Lower lobe of right lung (tissue), 2 donors: ENCODE results near the gene MPZL1. TPM values are rescaled to one million over a fixed set of nuclear protein-coding genes. Genes with fewer than 3 reads are reported as not detected.

Experiments used
- ATAC-seq, 2 donors: fragments of 200-7000 bp; cut with Tn5 transposase; one replicate each; pipeline ENCODE4 v1.9.1; 2020 to 2022; ENCODE audit warnings: mild to moderate bottlenecking in 2 of 2, moderate library complexity in 2 of 2
- DNase-seq: peaks from one replicate; pipeline ENCODE4 v3.0.0-alpha.2; 2020
- H3K27ac ChIP-seq: fragments of 200-600 bp; one replicate; pipeline ENCODE4 v1.8.0; 2022
- H3K27me3 ChIP-seq: fragments of 200-600 bp; one replicate; pipeline ENCODE4 v1.8.0; 2022; ENCODE audit warnings: low read depth
- H3K36me3 ChIP-seq: fragments of 200-600 bp; one replicate; pipeline ENCODE4 v1.8.0; 2022; ENCODE audit warnings: mild to moderate bottlenecking
- H3K4me1 ChIP-seq: fragments of 200-600 bp; one replicate; pipeline ENCODE4 v1.8.0; 2022
- H3K4me3 ChIP-seq: fragments of 200-600 bp; one replicate; pipeline ENCODE4 v1.8.0; 2022; ENCODE audit warnings: mild to moderate bottlenecking
- H3K9me3 ChIP-seq: fragments of 200-600 bp; one replicate; pipeline ENCODE4 v1.8.0; 2022
- CTCF ChIP-seq: fragments of 200-600 bp; IDR thresholded peaks from one replicate; pipeline ENCODE4 v1.8.0; 2022; ENCODE audit warnings: antibody characterized with exemption, mild to moderate bottlenecking
- intact Hi-C: fragments of 100-400 bp; cut with DNase I; formaldehyde crosslinking; loops from one replicate; pipeline ENCODE4 v1.11.0; 2022
- total RNA-seq: library from RNA; stranded (reverse); fragmentation: NEBNext Ultra II Directional; extraction: Animal tissue kit (Norgen Biotek cat#: 25700); gene quantifications from one replicate; pipeline ENCODE4 v1.2.1, GENCODE V29; 2021
- donor health status: DM: no; HTN: yes; CAD: no; lungs with severe emphysema.

MPZL1 gene
- total RNA-seq, 1 donor from 2014 or later: 85.9 TPM

DNA sequence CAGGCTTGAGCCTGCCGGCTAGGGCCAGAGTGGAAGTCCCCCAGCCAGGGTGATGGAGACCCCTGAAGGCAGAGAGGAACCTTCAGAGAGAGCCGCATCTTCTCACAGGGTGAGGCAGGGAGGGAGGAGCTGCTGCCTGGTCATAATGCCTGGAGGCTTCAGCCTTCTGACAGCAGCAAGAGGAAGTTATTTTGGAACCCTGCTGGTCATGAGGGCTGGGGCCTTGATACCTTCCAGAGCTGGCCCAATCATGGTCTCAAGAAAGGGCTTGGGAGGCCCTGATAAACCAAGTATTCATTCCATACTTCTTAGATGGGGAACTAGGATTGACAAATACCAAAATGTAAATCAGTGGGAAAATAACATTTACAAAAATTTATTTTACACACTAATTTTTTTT is 26.6 kb upstream of the MPZL1 start:
- H3K27me3 ChIP-seq: no peaks in the 10 kb centered on the region
- no peaks in the 10 kb centered on the region for H3K9me3 ChIP-seq
- no peak overlapping the region for H3K27ac ChIP-seq
- intact Hi-C loops: no loop called here
- H3K36me3 ChIP-seq: peaks cover 81% of the 10 kb centered on the region
- TF ChIP-seq CTCF: no peak
- no peak overlapping the region for H3K4me3 ChIP-seq
- DNase-seq (no peak), ATAC-seq (no peak)
- H3K4me1 ChIP-seq: peaks cover 6% of the 10 kb centered on the region

DNA sequence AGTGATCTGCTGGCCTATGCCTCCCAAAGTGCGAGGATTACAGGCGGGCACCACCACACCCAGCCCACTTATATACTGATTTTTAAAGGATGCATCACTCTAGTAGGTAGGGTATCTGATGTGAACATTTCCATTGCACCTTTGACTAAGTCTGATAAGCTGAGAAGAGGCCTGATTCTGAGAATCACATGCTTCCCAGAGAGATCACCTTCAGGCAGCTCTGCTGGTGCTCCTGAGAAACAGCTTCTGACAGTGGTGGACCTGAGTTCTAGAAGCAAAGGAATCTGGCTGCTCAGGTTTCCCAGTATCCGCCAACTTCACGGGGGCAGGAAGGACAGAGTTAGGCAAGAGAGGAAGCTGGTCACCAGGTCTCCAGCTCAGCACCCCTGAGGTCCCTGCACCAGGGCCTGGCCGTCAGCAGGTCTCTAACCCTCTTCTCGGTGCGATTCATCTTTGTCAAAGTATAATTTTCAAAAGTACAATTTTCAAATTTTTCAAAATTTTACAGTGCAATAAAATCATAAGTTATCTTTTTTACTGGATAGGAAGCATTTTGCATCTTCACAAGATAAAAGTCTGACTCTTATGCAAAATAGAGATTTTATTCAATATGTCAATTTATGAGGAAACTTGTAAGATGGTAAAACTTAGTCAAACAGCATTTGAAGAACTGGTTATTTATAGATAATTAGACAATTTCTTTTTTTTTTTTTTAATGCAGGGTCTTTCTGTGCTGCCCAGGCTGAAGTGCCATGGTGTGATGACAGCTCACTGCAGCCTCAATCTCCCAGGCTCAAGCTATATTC is 25.8 kb upstream of the MPZL1 start:
- TF ChIP-seq CTCF: no peak
- no peak overlapping the region for H3K27ac ChIP-seq
- intact Hi-C loops: no loop called here

GRCh38 chr1:167697667-167698141 is 24.1 kb upstream of the MPZL1 start:
- intact Hi-C loops: no loop called here
- TF ChIP-seq CTCF: no peak
- Histone ChIP-seq H3K9me3 (no peaks in the 10 kb centered on the region), H3K36me3 (peaks cover 67% of the 10 kb centered on the region), H3K4me1 (peaks cover 6% of the 10 kb centered on the region), H3K4me3 (no peak overlapping the region), H3K27ac (no peak overlapping the region), H3K27me3 (no peaks in the 10 kb centered on the region)
- DNase-seq (peak; percentile 56), ATAC-seq (peak; percentile 47 to 52)

More for the DNA sequence above, 25.8 kb upstream of the MPZL1 start:
- no peak for DNase-seq
- no peaks in the 10 kb centered on the region for H3K9me3 ChIP-seq
- no peak for ATAC-seq
- H3K36me3 ChIP-seq: peaks cover 76% of the 10 kb centered on the region
- no peak overlapping the region for H3K4me3 ChIP-seq
- peaks cover 6% of the 10 kb centered on the region for H3K4me1 ChIP-seq
- H3K27me3 ChIP-seq: no peaks in the 10 kb centered on the region

- Histone ChIP-seq H3K27ac (no peak overlapping the region), H3K4me3 (no peak overlapping the region), H3K36me3 (peaks cover 68% of the 10 kb centered on the region), H3K9me3 (no peaks in the 10 kb centered on the region), H3K4me1 (peaks cover 6% of the 10 kb centered on the region), H3K27me3 (no peaks in the 10 kb centered on the region)
- no peak for ATAC-seq
- no peak for DNase-seq
- no peak for TF ChIP-seq CTCF
- intact Hi-C loops: no loop called here
These were observed 23.5 kb upstream of the MPZL1 start for GRCh38 chr1:167698313-167698712.

DNA sequence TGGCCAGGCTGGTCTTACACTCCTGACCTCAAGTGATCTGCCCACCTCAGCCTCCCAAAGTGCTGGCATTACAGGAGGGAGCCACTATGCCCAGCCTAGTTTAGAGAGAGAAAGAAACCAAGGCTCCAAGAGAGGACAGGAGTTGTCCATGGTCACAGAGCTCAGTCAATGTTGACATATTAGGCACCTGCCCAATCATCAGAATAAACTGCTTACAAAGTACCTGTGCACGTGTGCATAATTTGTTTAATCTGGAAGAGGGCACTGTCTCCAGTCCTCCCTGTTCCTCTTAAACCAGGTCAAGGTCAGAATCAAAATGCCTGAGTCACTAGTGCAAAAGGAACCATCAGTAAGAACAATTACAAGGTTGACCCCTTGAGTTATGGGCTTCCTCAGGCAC is 20.3 kb upstream of the MPZL1 start:
- intact Hi-C loops: no loop called here
- Histone ChIP-seq H3K4me1 (peaks cover 6% of the 10 kb centered on the region), H3K27ac (no peak overlapping the region), H3K27me3 (no peaks in the 10 kb centered on the region), H3K36me3 (peaks cover 65% of the 10 kb centered on the region), H3K4me3 (no peak overlapping the region), H3K9me3 (no peaks in the 10 kb centered on the region)
- no peak for ATAC-seq
- DNase-seq: no peak
- no peak for TF ChIP-seq CTCF
